ENCODE data around the gene TMEM38A.
"Not testable (repeated sequence)": the region's sequence is repeated elsewhere in the genome, so short reads cannot be mapped to it uniquely, and the experiment has no call there.

The TMEM38A gene

GRCh38 chr19:16678498-16678897 is 17.6 kb downstream of the TMEM38A start:
- DNase-seq = no peak

GRCh38 chr19:16679811-16680210 is 18.9 kb downstream of the TMEM38A start:
- DNase-seq = no peak

GRCh38 chr19:16682539-16682938 is 21.6 kb downstream of the TMEM38A start:
- no peak for DNase-seq

- DNase-seq = no peak
Observed at GRCh38 chr19:16684216-16684615, 23.3 kb downstream of the TMEM38A start.

GRCh38 chr19:16688084-16688483 is 27.1 kb downstream of the TMEM38A start:
- DNase-seq = no peak

GRCh38 chr19:16698914-16699313 is 38.0 kb downstream of the TMEM38A start:
- DNase-seq = no peak

GRCh38 chr19:16702123-16702522 is 41.2 kb downstream of the TMEM38A start:
- DNase-seq = no peak

GRCh38 chr19:16703677-16704076 is 42.7 kb downstream of the TMEM38A start:
- DNase-seq = no peak

- DNase-seq = not testable (repeated sequence)
Observed at GRCh38 chr19:16710870-16711269, 49.9 kb downstream of the TMEM38A start.

- DNase-seq = not testable (repeated sequence)
Observed at GRCh38 chr19:16712295-16712694, 51.4 kb downstream of the TMEM38A start.

- DNase-seq = no peak
Observed at GRCh38 chr19:16714702-16715287, 53.9 kb downstream of the TMEM38A start.

- no peak for DNase-seq
Observed at GRCh38 chr19:16715611-16716010, 54.7 kb downstream of the TMEM38A start.

- DNase-seq = no peak
Observed at GRCh38 chr19:16721051-16721450, 60.1 kb downstream of the TMEM38A start.

GRCh38 chr19:16722591-16722990 is 61.7 kb downstream of the TMEM38A start:
- no peak for DNase-seq

- DNase-seq = no peak
Observed at GRCh38 chr19:16726916-16727315, 66.0 kb downstream of the TMEM38A start.

GRCh38 chr19:16735650-16736266 is 74.8 kb downstream of the TMEM38A start:
- DNase-seq = not testable (repeated sequence)

GRCh38 chr19:16736709-16737108 is 75.8 kb downstream of the TMEM38A start:
- no peak for DNase-seq

- no peak for DNase-seq
Observed at GRCh38 chr19:16737911-16738310, 77.0 kb downstream of the TMEM38A start.

GRCh38 chr19:16739546-16739945 is 78.6 kb downstream of the TMEM38A start:
- DNase-seq = no peak
